VCaP (cell line): ENCODE results near the gene FBH1.
A peak's percentile ranks its signal among the peaks of the same experiment; 100 is the strongest.

Experiments used
- H3K27ac ChIP-seq: fragments of 450-650 bp; 2 replicates; pipeline ENCODE4 v1.5.1; 2017
- TF ChIP-seq, protein P1 (sequence below): fragments of 450-650 bp; conservative IDR thresholded peaks from 2 replicates; pipeline ENCODE4 v1.5.1; 2017; ENCODE audit warnings: mild to moderate bottlenecking, moderate library complexity

FBH1 gene

DNA sequence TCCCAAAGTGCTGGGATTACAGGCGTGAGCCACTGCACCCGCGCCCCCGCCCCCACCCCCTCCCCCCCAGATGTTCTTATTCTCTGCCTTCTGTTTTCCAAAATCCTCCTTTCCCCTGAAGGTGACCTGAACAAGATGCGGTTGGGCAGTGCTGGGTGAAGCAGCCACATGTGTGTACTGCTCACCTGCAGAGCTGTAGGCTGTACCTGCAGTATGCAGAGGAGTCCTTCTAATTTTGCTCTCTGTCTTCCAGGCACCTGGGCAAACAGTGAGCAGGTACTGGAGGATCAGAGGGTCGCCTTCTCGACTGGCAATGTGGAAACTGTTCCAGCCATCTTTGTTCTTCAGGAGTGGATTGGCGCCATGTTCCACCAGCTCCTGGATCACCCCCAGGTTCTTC is 2.4 kb upstream of the FBH1 start:
- peak overlapping the region; percentile 89; the same call in 1 of the 2 replicates for H3K27ac ChIP-seq

DNA sequence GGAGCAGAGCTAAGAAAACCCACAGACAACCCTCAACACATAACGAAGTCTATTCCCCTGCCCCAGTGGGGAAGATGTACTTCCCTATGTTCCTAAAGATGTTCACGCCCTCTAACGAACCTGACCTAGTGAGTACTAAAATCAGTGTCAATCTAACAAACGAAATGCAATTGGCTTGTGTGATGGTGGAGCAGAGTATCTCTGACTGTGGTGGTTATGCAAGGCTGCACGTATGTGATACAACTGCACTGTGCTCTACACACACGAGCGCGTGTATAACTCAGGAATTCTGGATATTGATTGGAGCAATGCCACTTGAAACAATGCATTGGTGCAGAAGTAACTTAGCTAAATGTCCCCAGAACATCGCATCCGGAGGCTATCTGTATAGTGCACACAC is 1.7 kb upstream of the FBH1 start:
- peak overlapping the region; percentile 89 for H3K27ac ChIP-seq

More for the DNA sequence above, 2.4 kb upstream of the FBH1 start:
- TF ChIP-seq, protein P1, sequence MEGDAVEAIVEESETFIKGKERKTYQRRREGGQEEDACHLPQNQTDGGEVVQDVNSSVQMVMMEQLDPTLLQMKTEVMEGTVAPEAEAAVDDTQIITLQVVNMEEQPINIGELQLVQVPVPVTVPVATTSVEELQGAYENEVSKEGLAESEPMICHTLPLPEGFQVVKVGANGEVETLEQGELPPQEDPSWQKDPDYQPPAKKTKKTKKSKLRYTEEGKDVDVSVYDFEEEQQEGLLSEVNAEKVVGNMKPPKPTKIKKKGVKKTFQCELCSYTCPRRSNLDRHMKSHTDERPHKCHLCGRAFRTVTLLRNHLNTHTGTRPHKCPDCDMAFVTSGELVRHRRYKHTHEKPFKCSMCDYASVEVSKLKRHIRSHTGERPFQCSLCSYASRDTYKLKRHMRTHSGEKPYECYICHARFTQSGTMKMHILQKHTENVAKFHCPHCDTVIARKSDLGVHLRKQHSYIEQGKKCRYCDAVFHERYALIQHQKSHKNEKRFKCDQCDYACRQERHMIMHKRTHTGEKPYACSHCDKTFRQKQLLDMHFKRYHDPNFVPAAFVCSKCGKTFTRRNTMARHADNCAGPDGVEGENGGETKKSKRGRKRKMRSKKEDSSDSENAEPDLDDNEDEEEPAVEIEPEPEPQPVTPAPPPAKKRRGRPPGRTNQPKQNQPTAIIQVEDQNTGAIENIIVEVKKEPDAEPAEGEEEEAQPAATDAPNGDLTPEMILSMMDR: no peak

DNA sequence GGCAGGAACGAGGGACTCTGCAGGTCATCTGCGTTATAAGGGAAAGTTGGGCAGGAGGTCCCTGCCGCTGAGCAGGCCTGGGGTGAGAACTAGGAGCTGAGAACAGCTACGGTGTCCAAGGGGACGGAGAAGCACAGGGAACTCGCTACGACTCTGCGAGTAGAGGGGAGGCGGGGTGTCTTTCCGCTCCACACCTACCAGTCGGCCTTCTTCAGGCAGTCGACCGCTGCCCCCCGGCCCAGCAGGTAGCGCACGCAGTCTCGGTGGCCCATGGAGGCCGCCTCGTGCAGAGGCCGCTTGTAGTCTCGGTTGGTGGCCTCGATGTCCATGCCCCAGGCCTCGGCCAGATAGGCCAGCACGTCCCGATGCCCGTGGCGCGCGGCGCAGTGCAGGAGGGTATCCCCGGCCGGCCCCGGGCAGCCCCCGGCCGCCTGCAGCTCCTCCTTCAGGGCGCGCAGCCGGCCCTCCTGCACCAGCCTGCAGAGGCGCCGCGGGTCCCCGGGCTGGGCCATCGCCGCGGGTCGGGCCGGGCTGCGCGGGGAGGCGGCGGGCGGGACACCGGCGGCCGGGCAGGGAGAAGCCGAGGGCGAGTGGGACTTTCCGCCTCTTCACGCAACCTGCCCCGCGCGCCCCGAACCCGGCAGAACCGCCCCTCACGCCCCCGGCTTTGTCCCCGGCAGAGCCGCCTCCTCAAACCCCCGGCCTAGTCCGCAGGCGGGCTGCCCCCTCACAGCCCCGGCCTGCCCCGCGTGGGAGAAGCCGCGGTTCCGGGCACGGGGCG is 1.0 kb upstream of the FBH1 start:
- H3K27ac ChIP-seq: peak overlapping the region; percentile 89
- TF ChIP-seq, protein P1: 0 out of 2 replicates have a peak, but pooled peaks have one; percentile 13

More for the DNA sequence above, 1.7 kb upstream of the FBH1 start:
- TF ChIP-seq, protein P1: no peak

DNA sequence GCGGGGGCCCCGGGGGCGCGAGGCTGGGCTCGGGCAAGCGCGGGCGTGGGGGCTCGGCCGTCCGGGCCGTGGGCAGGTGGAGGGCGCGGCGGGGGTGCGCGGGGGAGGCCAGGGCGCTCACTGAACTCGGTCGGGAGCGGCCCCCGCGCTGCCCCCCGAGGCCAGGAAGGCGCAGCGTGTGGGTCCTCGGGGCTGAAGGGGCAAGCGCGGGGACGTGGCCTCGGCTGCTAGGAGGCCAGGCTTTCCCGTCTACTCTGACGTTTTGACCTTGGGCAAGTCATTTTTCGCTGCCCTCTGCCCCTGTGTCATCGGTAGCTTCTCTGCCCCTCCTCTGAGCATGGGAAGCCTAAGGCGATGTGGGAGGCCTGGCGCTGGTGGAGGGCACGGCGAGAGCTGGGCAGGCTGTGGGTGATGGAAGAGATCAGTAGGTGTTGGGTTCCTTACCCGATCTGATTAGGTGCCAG is 441 bp downstream of the FBH1 start:
- H3K27ac ChIP-seq: peak overlapping the region; percentile 89
- TF ChIP-seq, protein P1: no peak

DNA sequence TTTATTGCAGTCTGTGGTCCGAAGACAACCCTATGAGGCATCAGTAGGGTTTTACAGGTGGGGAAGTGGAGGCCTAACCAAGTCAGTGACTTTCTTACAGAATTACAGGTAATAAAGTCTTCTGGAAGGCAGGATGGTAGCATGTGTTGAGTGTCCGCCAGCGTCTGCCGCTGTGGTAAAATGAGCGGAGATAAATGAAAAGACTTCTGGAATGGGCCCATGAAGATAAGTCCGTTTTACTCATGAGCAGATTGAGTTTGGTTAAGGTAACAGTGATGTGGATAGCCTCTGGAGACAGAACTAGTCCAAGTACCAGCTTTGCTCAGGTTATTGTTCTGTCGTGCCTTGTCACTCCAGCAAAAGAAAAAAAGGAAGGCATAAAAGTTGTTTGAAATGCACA is 966 bp downstream of the FBH1 start:
- peak overlapping the region; percentile 89 for H3K27ac ChIP-seq
- TF ChIP-seq, protein P1: no peak

DNA sequence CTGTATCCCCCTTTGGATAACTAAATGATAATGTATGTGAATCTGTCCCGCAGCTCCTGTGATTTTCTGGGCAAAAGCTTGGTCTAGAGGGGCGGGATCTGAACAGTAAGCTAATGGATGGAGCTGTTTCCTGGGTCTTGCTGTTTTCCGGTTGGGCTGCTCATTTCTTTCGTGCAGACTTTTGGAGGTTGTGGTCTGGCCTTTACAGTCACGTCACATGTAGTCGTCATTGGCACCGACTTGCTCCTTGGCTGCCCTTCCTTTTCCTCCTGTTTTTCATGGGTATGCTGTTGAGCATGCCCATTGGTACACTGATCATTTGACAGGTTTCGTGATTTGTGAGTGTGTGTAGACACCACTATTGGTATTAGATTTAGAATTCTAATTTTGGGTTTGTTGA is 2.0 kb downstream of the FBH1 start:
- H3K27ac ChIP-seq: peak overlapping the region; percentile 89
- TF ChIP-seq, protein P1: no peak

DNA sequence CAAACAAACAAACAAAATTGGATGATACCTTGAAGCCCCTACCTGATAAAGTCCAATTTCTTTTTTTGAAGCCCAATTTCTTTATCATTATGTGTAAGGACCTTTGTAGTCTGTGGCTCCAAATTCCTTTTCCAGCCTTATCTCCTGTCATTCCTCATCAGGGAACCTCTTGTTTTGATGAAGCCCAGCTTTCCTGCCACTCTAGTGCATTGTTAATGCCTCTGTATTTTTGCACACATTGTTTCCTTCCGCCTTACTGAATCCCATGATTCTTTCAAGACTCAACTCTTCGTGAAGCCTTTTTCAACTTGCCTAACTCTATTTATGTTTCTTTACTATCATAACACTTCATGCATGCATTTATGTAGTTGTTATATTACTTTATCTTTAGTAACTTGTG is 3.3 kb downstream of the FBH1 start:
- TF ChIP-seq, protein P1: no peak
- H3K27ac ChIP-seq: peak overlapping the region; percentile 89
